ENCODE results near the gene KBTBD12.

Gene KBTBD12, protein sequence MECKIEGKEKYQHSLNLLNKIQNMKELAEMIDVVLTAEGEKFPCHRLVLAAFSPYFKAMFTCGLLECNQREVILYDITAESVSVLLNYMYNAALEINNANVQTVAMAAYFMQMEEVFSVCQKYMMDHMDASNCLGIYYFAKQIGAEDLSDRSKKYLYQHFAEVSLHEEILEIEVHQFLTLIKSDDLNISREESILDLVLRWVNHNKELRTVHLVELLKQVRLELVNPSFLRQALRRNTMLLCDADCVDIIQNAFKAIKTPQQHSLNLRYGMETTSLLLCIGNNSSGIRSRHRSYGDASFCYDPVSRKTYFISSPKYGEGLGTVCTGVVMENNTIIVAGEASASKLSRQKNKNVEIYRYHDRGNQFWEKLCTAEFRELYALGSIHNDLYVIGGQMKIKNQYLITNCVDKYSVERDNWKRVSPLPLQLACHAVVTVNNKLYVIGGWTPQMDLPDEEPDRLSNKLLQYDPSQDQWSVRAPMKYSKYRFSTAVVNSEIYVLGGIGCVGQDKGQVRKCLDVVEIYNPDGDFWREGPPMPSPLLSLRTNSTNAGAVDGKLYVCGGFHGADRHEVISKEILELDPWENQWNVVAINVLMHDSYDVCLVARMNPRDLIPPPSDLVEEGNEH

DNA sequence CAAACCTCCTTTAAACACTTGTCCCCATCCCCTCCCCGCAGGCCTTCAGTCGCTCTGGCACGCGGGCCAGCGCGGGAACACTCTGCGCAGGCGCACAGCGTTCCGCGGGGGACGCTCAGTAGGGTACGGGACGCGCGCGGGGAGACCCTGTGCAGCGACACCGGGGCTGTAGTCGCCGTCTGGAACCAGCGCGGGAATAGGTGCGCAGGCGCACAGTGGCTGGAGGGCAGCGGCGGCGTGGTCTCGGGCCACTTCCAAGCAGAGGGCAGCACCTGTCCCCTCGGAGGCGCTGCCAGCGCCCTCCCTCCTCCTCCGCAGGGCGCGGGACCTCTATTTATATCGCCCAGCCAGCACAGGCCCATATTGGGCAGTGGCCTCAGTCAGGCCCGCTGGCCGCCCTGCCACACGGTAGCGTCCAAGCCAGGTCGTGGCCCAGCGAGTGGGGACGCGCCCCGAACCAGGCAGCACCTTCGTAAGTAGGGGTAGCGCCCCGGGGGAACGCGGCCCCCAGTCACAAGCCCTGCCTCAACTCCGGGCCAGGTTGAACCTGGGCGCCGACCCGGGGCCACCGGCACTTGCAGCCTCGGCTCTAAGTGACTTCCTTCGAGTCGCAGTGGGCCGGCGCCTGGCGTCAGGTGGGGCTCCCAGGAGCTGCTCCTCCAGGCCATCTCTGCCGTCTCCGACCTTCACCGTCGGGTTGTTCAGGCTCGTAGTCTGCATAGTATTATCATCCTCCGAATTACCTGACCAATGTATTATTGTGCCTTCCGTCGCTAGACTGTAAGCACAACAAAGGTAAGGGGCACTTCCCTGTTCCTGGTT is at the start of gene KBTBD12:
KBTBD12 (plus strand) TSS at position 118 of the 822 bp plus-strand sequence. CDS start 7,830 bp downstream, outside the sequence.
- no peak for TF ChIP-seq EZH2 (IDR thresholded peaks at IDR 0.05; ENCODE audit: borderline replicate concordance, low read depth, low read length, severe bottlenecking)
- TF ChIP-seq, protein P1, sequence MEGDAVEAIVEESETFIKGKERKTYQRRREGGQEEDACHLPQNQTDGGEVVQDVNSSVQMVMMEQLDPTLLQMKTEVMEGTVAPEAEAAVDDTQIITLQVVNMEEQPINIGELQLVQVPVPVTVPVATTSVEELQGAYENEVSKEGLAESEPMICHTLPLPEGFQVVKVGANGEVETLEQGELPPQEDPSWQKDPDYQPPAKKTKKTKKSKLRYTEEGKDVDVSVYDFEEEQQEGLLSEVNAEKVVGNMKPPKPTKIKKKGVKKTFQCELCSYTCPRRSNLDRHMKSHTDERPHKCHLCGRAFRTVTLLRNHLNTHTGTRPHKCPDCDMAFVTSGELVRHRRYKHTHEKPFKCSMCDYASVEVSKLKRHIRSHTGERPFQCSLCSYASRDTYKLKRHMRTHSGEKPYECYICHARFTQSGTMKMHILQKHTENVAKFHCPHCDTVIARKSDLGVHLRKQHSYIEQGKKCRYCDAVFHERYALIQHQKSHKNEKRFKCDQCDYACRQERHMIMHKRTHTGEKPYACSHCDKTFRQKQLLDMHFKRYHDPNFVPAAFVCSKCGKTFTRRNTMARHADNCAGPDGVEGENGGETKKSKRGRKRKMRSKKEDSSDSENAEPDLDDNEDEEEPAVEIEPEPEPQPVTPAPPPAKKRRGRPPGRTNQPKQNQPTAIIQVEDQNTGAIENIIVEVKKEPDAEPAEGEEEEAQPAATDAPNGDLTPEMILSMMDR (IDR thresholded peaks at IDR 0.05; ENCODE audit: borderline replicate concordance, extremely low read depth, low read length, poor library complexity, severe bottlenecking), result no peak
- Histone ChIP-seq H3K27ac (ENCODE audit: low read length) (no peak within 1 kb of the TSS), H3K9ac (ENCODE audit: low read depth, low read length) (no peak within 1 kb of the TSS), H3K79me2 (ENCODE audit: insufficient read depth, low read length) (no peaks in the 10 kb centered on the region), H3K36me3 (ENCODE audit: insufficient read depth, low read length) (no peaks in the 10 kb centered on the region), H3K27me3 (ENCODE audit: insufficient read depth, low read length, poor library complexity) (no peaks in the 10 kb centered on the region), H3K4me3 (ENCODE audit: low read depth in 1 of 2, low read length in 2 of 2) (no peak within 1 kb of the TSS), H3K9me3 (ENCODE audit: insufficient read depth, low read length, severe bottlenecking) (no peaks in the 10 kb centered on the region), H2AFZ (ENCODE audit: low read depth, low read length) (no peak within 1 kb of the TSS), H3K4me1 (ENCODE audit: insufficient read depth, low read length) (no peaks in the 10 kb centered on the region), H3K4me2 (ENCODE audit: insufficient read depth, low read length) (no peak within 1 kb of the TSS), H4K20me1 (ENCODE audit: insufficient read depth, low read length) (no peaks in the 10 kb centered on the region)
- DNase-seq, result no peak
- ATAC-seq (ENCODE audit: insufficient read depth, low read depth), result no peak

- H3K4me1 ChIP-seq (ENCODE audit: insufficient read depth, low read length), result no peaks in the 10 kb centered on the region
- ATAC-seq (ENCODE audit: insufficient read depth, low read depth) (no peak), DNase-seq (no peak)
- no peaks in the 10 kb centered on the region for H4K20me1 ChIP-seq (ENCODE audit: insufficient read depth, low read length)
- H3K4me2 ChIP-seq (ENCODE audit: insufficient read depth, low read length), result no peak overlapping the region
- no peaks in the 10 kb centered on the region for H3K9me3 ChIP-seq (ENCODE audit: insufficient read depth, low read length, severe bottlenecking)
- no peak overlapping the region for H2AFZ ChIP-seq (ENCODE audit: low read depth, low read length)
- H3K4me3 ChIP-seq (ENCODE audit: low read depth in 1 of 2, low read length in 2 of 2), result no peak overlapping the region
- H3K79me2 ChIP-seq (ENCODE audit: insufficient read depth, low read length), result no peaks in the 10 kb centered on the region
- no peak overlapping the region for H3K9ac ChIP-seq (ENCODE audit: low read depth, low read length)
- no peak overlapping the region for H3K27ac ChIP-seq (ENCODE audit: low read length)
- H3K36me3 ChIP-seq (ENCODE audit: insufficient read depth, low read length), result no peaks in the 10 kb centered on the region
- TF ChIP-seq EZH2 (IDR thresholded peaks at IDR 0.05; ENCODE audit: borderline replicate concordance, low read depth, low read length, severe bottlenecking), result no peak
- TF ChIP-seq, protein P1 (IDR thresholded peaks at IDR 0.05; ENCODE audit: borderline replicate concordance, extremely low read depth, low read length, poor library complexity, severe bottlenecking), result no peak
- peaks cover 7% of the 10 kb centered on the region for H3K27me3 ChIP-seq (ENCODE audit: insufficient read depth, low read length, poor library complexity)
Measured at GRCh38 chr3:127865941-127866340, 49.1 kb upstream of the KBTBD12 start.

- no peak for TF ChIP-seq EZH2 (IDR thresholded peaks at IDR 0.05; ENCODE audit: borderline replicate concordance, low read depth, low read length, severe bottlenecking)
- TF ChIP-seq, protein P1 (IDR thresholded peaks at IDR 0.05; ENCODE audit: borderline replicate concordance, extremely low read depth, low read length, poor library complexity, severe bottlenecking), result no peak
- Histone ChIP-seq H3K9me3 (ENCODE audit: insufficient read depth, low read length, severe bottlenecking) (no peaks in the 10 kb centered on the region), H4K20me1 (ENCODE audit: insufficient read depth, low read length) (no peaks in the 10 kb centered on the region), H3K4me2 (ENCODE audit: insufficient read depth, low read length) (no peak overlapping the region), H3K9ac (ENCODE audit: low read depth, low read length) (no peak overlapping the region), H3K79me2 (ENCODE audit: insufficient read depth, low read length) (no peaks in the 10 kb centered on the region), H2AFZ (ENCODE audit: low read depth, low read length) (no peak overlapping the region), H3K4me1 (ENCODE audit: insufficient read depth, low read length) (no peaks in the 10 kb centered on the region), H3K36me3 (ENCODE audit: insufficient read depth, low read length) (no peaks in the 10 kb centered on the region), H3K27ac (ENCODE audit: low read length) (no peak overlapping the region), H3K27me3 (ENCODE audit: insufficient read depth, low read length, poor library complexity) (peaks cover 7% of the 10 kb centered on the region), H3K4me3 (ENCODE audit: low read depth in 1 of 2, low read length in 2 of 2) (no peak overlapping the region)
- DNase-seq (no peak), ATAC-seq (ENCODE audit: insufficient read depth, low read depth) (no peak)
Measured at GRCh38 chr3:127867412-127867811, 47.6 kb upstream of the KBTBD12 start.

Measured in DND-41 (cell line).